Measurements from ENCODE around the gene U2AF1L4. TPM values are rescaled to one million over a fixed set of nuclear protein-coding genes. Genes with fewer than 3 reads are reported as not detected.

Gene U2AF1L4
- total RNA-seq, 1 experiment from 2014 or later: 14.3 TPM

- Histone ChIP-seq H3K36me3 (ENCODE audit: low read depth) (no peaks in the 10 kb centered on the region), H3K27me3 (ENCODE audit: insufficient read depth, low read depth) (no peaks in the 10 kb centered on the region), H3K79me2 (ENCODE audit: low read depth) (peaks cover 29% of the 10 kb centered on the region), H4K20me1 (ENCODE audit: insufficient read depth) (peaks cover 11% of the 10 kb centered on the region), H3K4me3 (no peak overlapping the region), H2AFZ (no peak overlapping the region), H3F3A (ENCODE audit: insufficient read depth, low read depth) (peaks cover 6% of the 10 kb centered on the region; the same call in 1 of the 2 replicates), H3K4me1 (replicated peaks; ENCODE audit: insufficient read depth) (peaks cover 20% of the 10 kb centered on the region), H3K9me3 (ENCODE audit: insufficient read depth, low read depth) (no peaks in the 10 kb centered on the region), H3K9me2 (ENCODE audit: insufficient read depth) (no peaks in the 10 kb centered on the region), H3K27ac (no peak overlapping the region), H3K4me2 (peak overlapping the region; percentile 99)
- intact Hi-C loops (cut with micrococcal nuclease; ENCODE audit: unreplicated experiment): loop anchor here (5.0 kb wide), 1 partner anchor 397 kb away; no protein-coding TSS in a partner anchor
- no TSS peak for BruUV-seq (replicated peaks)
- ChIA-PET POLR2A (ENCODE audit: unreplicated experiment) (interaction anchor here (0.6 kb wide), 1 partner anchor 1581 kb away, joined by 6 read pairs; no protein-coding TSS in a partner anchor), CTCF (no interaction called here)
- DNase-seq: no peak
- TF ChIP-seq EZH2 (IDR thresholded peaks at IDR 0.05; ENCODE audit: low read depth) (no peak), CTCF (conservative IDR thresholded peaks at IDR 0.05) (no peak)
These were observed 30.4 kb downstream of the U2AF1L4 start for GRCh38 chr19:35714601-35715354.

DNA sequence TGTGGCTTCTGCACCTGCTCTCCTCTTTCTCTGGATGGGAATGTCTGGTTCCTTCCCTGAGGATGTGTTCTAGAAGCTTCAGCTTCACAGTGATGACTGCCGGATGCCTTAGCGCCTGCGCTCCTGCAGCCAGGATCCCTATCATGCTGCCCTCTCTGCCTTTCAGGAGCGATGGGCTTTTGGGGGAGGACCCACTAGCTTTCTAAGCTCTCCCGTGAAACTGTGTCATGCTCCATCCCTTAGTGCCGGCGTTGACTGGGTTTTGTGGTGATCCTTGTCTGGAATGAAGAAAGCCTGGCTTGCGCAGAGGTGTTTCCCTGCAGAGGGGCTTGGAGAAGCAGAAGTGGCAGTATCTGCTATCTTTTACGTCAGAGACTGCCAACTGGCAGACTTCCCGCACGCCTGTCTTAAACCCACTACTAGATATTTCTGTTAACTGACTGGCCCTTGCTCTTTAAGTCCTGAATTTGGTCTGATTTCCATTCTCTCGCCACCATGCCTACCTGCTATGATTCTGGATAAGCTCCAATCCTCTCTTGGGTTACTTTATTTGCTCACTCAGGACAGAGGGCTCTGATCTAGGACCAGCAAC is 31.2 kb downstream of the U2AF1L4 start:
- ChIA-PET POLR2A (ENCODE audit: unreplicated experiment) (no interaction called here), CTCF (no interaction called here)
- no peak overlapping the region for H3K4me2 ChIP-seq
- TF ChIP-seq CTCF (conservative IDR thresholded peaks at IDR 0.05) (no peak), EZH2 (IDR thresholded peaks at IDR 0.05; ENCODE audit: low read depth) (no peak)
- intact Hi-C loops (cut with micrococcal nuclease; ENCODE audit: unreplicated experiment): no loop called here
- H3K27me3 ChIP-seq (ENCODE audit: insufficient read depth, low read depth): no peaks in the 10 kb centered on the region
- DNase-seq: no peak
- H3K27ac ChIP-seq: no peak overlapping the region
- BruUV-seq (replicated peaks): no TSS peak
- H3F3A ChIP-seq (ENCODE audit: insufficient read depth, low read depth): peaks cover 6% of the 10 kb centered on the region; the same call in 1 of the 2 replicates
- H3K9me2 ChIP-seq (ENCODE audit: insufficient read depth): no peaks in the 10 kb centered on the region
- H3K36me3 ChIP-seq (ENCODE audit: low read depth): no peaks in the 10 kb centered on the region
- H3K4me1 ChIP-seq (replicated peaks; ENCODE audit: insufficient read depth): peaks cover 15% of the 10 kb centered on the region
- no peak overlapping the region for H3K4me3 ChIP-seq
- no peaks in the 10 kb centered on the region for H3K9me3 ChIP-seq (ENCODE audit: insufficient read depth, low read depth)
- peaks cover 6% of the 10 kb centered on the region for H4K20me1 ChIP-seq (ENCODE audit: insufficient read depth)
- no peak overlapping the region for H2AFZ ChIP-seq
- peaks cover 21% of the 10 kb centered on the region for H3K79me2 ChIP-seq (ENCODE audit: low read depth)

- no peaks in the 10 kb centered on the region for H3K9me3 ChIP-seq (ENCODE audit: insufficient read depth, low read depth)
- H2AFZ ChIP-seq: no peak overlapping the region
- DNase-seq: no peak
- CTCF ChIA-PET: interaction anchor here (0.7 kb wide), 1 partner anchor 359 kb away, joined by 3 read pairs; no protein-coding TSS in a partner anchor
- no peak overlapping the region for H3K4me2 ChIP-seq
- H4K20me1 ChIP-seq (ENCODE audit: insufficient read depth): 0 out of 2 replicates have a peak, but pooled peaks cover under 1% of the 10 kb centered on the region
- no peaks in the 10 kb centered on the region for H3K9me2 ChIP-seq (ENCODE audit: insufficient read depth)
- peaks cover 16% of the 10 kb centered on the region for H3K79me2 ChIP-seq (ENCODE audit: low read depth)
- no peaks in the 10 kb centered on the region for H3K27me3 ChIP-seq (ENCODE audit: insufficient read depth, low read depth)
- H3K27ac ChIP-seq: no peak overlapping the region
- H3K4me3 ChIP-seq: no peak overlapping the region
- no peaks in the 10 kb centered on the region for H3K36me3 ChIP-seq (ENCODE audit: low read depth)
- intact Hi-C loops (cut with micrococcal nuclease; ENCODE audit: unreplicated experiment): no loop called here
- POLR2A ChIA-PET (ENCODE audit: unreplicated experiment): no interaction called here
- peaks cover 16% of the 10 kb centered on the region for H3K4me1 ChIP-seq (replicated peaks; ENCODE audit: insufficient read depth)
- TF ChIP-seq EZH2 (IDR thresholded peaks at IDR 0.05; ENCODE audit: low read depth): no peak
- no peak for TF ChIP-seq CTCF (conservative IDR thresholded peaks at IDR 0.05)
- peaks cover 6% of the 10 kb centered on the region; the same call in 1 of the 2 replicates for H3F3A ChIP-seq (ENCODE audit: insufficient read depth, low read depth)
- BruUV-seq (replicated peaks): no TSS peak
These were observed 31.7 kb downstream of the U2AF1L4 start for GRCh38 chr19:35713506-35713850.
